HepG2 (cell line): ENCODE results near the gene ABHD10. TPM values are rescaled to one million over a fixed set of nuclear protein-coding genes. Genes with fewer than 3 reads are reported as not detected.

Source experiments
- ATF7-NPFF ChIP-seq: sonication (generic); formaldehyde crosslinking; IDR thresholded peaks from 2 replicates; pipeline ENCODE4 v1.8.1; 2023; ENCODE audit warnings: mild to moderate bottlenecking, low read depth, missing genetic modification reagents, moderate library complexity
- BRD4 ChIP-seq: sonication (generic); formaldehyde crosslinking; IDR thresholded peaks from 2 replicates; pipeline ENCODE4 v1.4.0; 2020; ENCODE audit warnings: missing genetic modification reagents
- FLYWCH1 ChIP-seq: sonication (generic); formaldehyde crosslinking; IDR thresholded peaks from 2 replicates; pipeline ENCODE4 v1.8.1; 2023; ENCODE audit warnings: mild to moderate bottlenecking, missing genetic modification reagents
- GABPB1 ChIP-seq: IDR thresholded peaks from 2 replicates; pipeline ENCODE4 v1.6.1; 2016; ENCODE audit warnings: mild to moderate bottlenecking, missing genetic modification reagents, moderate library complexity, missing compliant biosample characterization
- GATAD2A ChIP-seq: IDR thresholded peaks from 2 replicates; pipeline ENCODE4 v1.6.1; 2016
- HOMEZ ChIP-seq: IDR thresholded peaks from 2 replicates; pipeline ENCODE4 v1.6.1; 2016; ENCODE audit warnings: low read depth
- MZF1 ChIP-seq: sonication (generic); formaldehyde crosslinking; IDR thresholded peaks from 2 replicates; pipeline ENCODE4 v1.8.1; 2023; ENCODE audit warnings: mild to moderate bottlenecking, missing genetic modification reagents, borderline replicate concordance
- NFIC ChIP-seq: IDR thresholded peaks from 2 replicates; pipeline ENCODE4 v1.6.1; 2012; ENCODE audit warnings: mild to moderate bottlenecking, low read length, inconsistent platforms
- RXRA ChIP-seq: sonication (generic); formaldehyde crosslinking; IDR thresholded peaks from 2 replicates; pipeline ENCODE4 v1.5.1; 2020; ENCODE audit warnings: missing genetic modification reagents
- TOPORS ChIP-seq: sonication (generic); formaldehyde crosslinking; IDR thresholded peaks from 2 replicates; pipeline ENCODE4 v1.8.0; 2023; ENCODE audit warnings: mild to moderate bottlenecking, missing genetic modification reagents
- YEATS2 ChIP-seq: sonication (generic); formaldehyde crosslinking; IDR thresholded peaks from 2 replicates; pipeline ENCODE4 v1.4.0; 2020; ENCODE audit warnings: missing genetic modification reagents, borderline replicate concordance
- ZEB1 ChIP-seq: IDR thresholded peaks from 2 replicates; pipeline ENCODE4 v1.6.1; 2012; ENCODE audit warnings: mild to moderate bottlenecking, low read depth, inconsistent platforms; ENCODE audit not compliant: insufficient replicate concordance
- ZFP82 ChIP-seq: sonication (generic); formaldehyde crosslinking; IDR thresholded peaks from 2 replicates; pipeline ENCODE4 v1.5.1; 2020; ENCODE audit warnings: mild to moderate bottlenecking, missing genetic modification reagents, borderline replicate concordance
- ZNF143 ChIP-seq: sonication (generic); formaldehyde crosslinking; IDR thresholded peaks from 2 replicates; pipeline ENCODE4 v1.4.0; 2020; ENCODE audit warnings: missing genetic modification reagents
- ZNF20 ChIP-seq: sonication (generic); formaldehyde crosslinking; IDR thresholded peaks from 2 replicates; pipeline ENCODE4 v1.4.0; 2020; ENCODE audit warnings: mild to moderate bottlenecking, moderate library complexity, missing genetic modification reagents
- ZNF225 ChIP-seq: sonication (generic); formaldehyde crosslinking; IDR thresholded peaks from 2 replicates; pipeline ENCODE4 v1.4.0; 2020; ENCODE audit warnings: mild to moderate bottlenecking, missing genetic modification reagents
- ZNF343 ChIP-seq: sonication (generic); formaldehyde crosslinking; IDR thresholded peaks from 2 replicates; pipeline ENCODE4 v1.4.0; 2020; ENCODE audit warnings: mild to moderate bottlenecking, missing genetic modification reagents
- ZNF709 ChIP-seq: sonication (generic); formaldehyde crosslinking; IDR thresholded peaks from 2 replicates; pipeline ENCODE4 v1.5.0; 2020; ENCODE audit warnings: mild to moderate bottlenecking, missing genetic modification reagents
- polyA plus RNA-seq, 8 experiments: library from polyadenylated mRNA; depleted of rRNA in 3 of 8; stranded (reverse) in 7 of 8; unstranded in 1 of 8; fragments of >200 nt; fragmentation: Illumina TruSeq in 4 of 8; extraction: Trizol in 4 of 8; gene quantifications; 2 replicates each; pipeline versions ENCODE4 v1.2.1 to v1.2.3, GENCODE V29; 2011 to 2016; ENCODE audit warnings: low read depth in 4 of 8, missing spikeins in 1 of 8, mixed read lengths in 1 of 8; ENCODE audit not compliant: insufficient read depth in 1 of 8
- total RNA-seq, 5 experiments: library from RNA; depleted of rRNA; stranded (reverse); fragments of >200 nt; fragmentation: Illumina TruSeq; extraction: Trizol; gene quantifications; 2 replicates each; pipeline ENCODE4 v1.2.3, GENCODE V29; 2016; ENCODE audit warnings: low read depth in 1 of 5
- TF ChIP-seq, protein P1 (sequence below): sonication (generic); formaldehyde crosslinking; IDR thresholded peaks from 2 replicates; pipeline ENCODE4 v1.4.0; 2020; ENCODE audit warnings: missing genetic modification reagents
- TF ChIP-seq, protein P2 (sequence below): conservative IDR thresholded peaks from 2 replicates; pipeline ENCODE4 v1.6.1; 2018; ENCODE audit warnings: missing genetic modification reagents
- TF ChIP-seq, protein P3 (sequence below): sonication (generic); formaldehyde crosslinking; IDR thresholded peaks from 2 replicates; pipeline ENCODE4 v1.8.1; 2023; ENCODE audit warnings: mild to moderate bottlenecking, missing genetic modification reagents

Gene ABHD10
- total and polyA plus RNA-seq, 2 of the 13 experiments (the other 11 are each of a cell fraction or from before 2014, with no cell fraction given): 22.8 to 50.2 TPM

DNA sequence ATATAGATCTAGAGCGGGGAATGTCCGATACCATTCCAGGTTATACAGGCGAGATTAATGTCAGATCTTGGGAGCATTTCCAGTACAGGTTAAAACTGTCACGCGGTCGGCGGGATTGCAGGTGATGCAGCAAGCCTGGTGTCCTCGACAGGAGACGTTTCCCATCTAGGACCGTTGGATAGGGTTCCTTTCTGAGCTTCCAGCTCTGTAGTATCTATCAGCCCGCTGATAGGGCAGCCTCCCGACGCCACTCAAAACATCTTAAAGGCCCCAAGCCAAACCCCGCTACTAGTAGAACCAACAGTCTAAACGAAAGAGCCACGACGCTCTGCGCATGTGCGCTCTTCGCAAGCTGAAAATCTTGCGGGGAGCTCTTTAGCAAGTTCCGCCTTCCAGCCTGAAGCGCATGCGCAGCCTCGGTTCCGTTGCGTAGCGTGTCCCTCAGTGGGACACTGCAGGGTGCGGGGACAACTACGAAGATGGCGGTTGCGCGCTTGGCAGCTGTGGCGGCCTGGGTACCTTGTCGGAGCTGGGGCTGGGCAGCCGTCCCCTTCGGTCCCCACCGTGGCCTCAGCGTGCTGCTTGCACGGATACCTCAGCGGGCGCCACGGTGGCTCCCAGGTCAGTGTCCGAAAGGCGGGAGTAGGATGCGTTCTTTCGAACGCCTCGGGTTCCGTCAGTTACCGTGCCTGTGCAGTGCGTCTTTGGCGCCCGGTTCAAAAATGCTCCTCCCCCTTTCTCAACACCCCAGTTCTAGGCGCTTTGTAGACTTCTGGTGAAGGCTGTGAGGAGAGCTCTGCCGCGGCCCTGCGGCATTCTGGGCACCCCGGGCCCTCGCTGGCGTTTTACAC is at the start of gene ABHD10 (continued):
- no peak for TF ChIP-seq FLYWCH1 (CRISPR knock-in tag)
- TF ChIP-seq HOMEZ (CRISPR knock-in tag): peak; percentile 83
- TF ChIP-seq, protein P1, sequence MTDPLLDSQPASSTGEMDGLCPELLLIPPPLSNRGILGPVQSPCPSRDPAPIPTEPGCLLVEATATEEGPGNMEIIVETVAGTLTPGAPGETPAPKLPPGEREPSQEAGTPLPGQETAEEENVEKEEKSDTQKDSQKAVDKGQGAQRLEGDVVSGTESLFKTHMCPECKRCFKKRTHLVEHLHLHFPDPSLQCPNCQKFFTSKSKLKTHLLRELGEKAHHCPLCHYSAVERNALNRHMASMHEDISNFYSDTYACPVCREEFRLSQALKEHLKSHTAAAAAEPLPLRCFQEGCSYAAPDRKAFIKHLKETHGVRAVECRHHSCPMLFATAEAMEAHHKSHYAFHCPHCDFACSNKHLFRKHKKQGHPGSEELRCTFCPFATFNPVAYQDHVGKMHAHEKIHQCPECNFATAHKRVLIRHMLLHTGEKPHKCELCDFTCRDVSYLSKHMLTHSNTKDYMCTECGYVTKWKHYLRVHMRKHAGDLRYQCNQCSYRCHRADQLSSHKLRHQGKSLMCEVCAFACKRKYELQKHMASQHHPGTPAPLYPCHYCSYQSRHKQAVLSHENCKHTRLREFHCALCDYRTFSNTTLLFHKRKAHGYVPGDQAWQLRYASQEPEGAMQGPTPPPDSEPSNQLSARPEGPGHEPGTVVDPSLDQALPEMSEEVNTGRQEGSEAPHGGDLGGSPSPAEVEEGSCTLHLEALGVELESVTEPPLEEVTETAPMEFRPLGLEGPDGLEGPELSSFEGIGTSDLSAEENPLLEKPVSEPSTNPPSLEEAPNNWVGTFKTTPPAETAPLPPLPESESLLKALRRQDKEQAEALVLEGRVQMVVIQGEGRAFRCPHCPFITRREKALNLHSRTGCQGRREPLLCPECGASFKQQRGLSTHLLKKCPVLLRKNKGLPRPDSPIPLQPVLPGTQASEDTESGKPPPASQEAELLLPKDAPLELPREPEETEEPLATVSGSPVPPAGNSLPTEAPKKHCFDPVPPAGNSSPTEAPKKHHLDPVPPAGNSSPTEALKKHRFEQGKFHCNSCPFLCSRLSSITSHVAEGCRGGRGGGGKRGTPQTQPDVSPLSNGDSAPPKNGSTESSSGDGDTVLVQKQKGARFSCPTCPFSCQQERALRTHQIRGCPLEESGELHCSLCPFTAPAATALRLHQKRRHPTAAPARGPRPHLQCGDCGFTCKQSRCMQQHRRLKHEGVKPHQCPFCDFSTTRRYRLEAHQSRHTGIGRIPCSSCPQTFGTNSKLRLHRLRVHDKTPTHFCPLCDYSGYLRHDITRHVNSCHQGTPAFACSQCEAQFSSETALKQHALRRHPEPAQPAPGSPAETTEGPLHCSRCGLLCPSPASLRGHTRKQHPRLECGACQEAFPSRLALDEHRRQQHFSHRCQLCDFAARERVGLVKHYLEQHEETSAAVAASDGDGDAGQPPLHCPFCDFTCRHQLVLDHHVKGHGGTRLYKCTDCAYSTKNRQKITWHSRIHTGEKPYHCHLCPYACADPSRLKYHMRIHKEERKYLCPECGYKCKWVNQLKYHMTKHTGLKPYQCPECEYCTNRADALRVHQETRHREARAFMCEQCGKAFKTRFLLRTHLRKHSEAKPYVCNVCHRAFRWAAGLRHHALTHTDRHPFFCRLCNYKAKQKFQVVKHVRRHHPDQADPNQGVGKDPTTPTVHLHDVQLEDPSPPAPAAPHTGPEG (CRISPR knock-in tag): peak; percentile 57; the same call in 1 of the 2 replicates
- TF ChIP-seq ATF7-NPFF (CRISPR knock-in tag): peak; percentile 81
- peak; percentile 54; the same call in 1 of the 2 replicates for TF ChIP-seq ZNF709
- TF ChIP-seq NFIC: no peak
- TF ChIP-seq TOPORS (CRISPR knock-in tag): peak; percentile 89
- TF ChIP-seq ZFP82: no peak
- TF ChIP-seq, protein P2, sequence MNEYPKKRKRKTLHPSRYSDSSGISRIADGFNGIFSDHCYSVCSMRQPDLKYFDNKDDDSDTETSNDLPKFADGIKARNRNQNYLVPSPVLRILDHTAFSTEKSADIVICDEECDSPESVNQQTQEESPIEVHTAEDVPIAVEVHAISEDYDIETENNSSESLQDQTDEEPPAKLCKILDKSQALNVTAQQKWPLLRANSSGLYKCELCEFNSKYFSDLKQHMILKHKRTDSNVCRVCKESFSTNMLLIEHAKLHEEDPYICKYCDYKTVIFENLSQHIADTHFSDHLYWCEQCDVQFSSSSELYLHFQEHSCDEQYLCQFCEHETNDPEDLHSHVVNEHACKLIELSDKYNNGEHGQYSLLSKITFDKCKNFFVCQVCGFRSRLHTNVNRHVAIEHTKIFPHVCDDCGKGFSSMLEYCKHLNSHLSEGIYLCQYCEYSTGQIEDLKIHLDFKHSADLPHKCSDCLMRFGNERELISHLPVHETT: 0 out of 2 replicates have a peak, but pooled peaks have one; percentile 47
- TF ChIP-seq BRD4 (CRISPR knock-in tag): peak; percentile 85; the same call in 1 of the 2 replicates
- TF ChIP-seq GATAD2A (CRISPR knock-in tag): peak; percentile 26; the same call in 1 of the 2 replicates
- TF ChIP-seq, protein P3, sequence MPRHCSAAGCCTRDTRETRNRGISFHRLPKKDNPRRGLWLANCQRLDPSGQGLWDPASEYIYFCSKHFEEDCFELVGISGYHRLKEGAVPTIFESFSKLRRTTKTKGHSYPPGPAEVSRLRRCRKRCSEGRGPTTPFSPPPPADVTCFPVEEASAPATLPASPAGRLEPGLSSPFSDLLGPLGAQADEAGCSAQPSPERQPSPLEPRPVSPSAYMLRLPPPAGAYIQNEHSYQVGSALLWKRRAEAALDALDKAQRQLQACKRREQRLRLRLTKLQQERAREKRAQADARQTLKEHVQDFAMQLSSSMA (CRISPR knock-in tag): peak; percentile 87
- peak; percentile 82 for TF ChIP-seq GABPB1 (CRISPR knock-in tag)
- no peak for TF ChIP-seq ZEB1
- TF ChIP-seq ZNF343: 0 out of 2 replicates have a peak, but pooled peaks have one; percentile 66
- TF ChIP-seq MZF1 (CRISPR knock-in tag): no peak
- no peak for TF ChIP-seq ZNF20 (CRISPR knock-in tag)
- peak; percentile 92 for TF ChIP-seq ZNF225 (CRISPR knock-in tag)
- TF ChIP-seq ZNF143 (CRISPR knock-in tag): peak; percentile 59; the same call in 1 of the 2 replicates
- TF ChIP-seq RXRA (CRISPR knock-in tag): peak; percentile 60; the same call in 1 of the 2 replicates
- peak; percentile 82 for TF ChIP-seq YEATS2 (CRISPR knock-in tag)
